HG02571 (cell line): Measurements from ENCODE around the gene FBXO9.

Experiments used
- ATAC-seq: cut with Tn5 transposase; IDR thresholded peaks from one replicate; pipeline ENCODE4 v1.9.1; 2021; ENCODE audit warnings: mild to moderate bottlenecking, moderate library complexity; ENCODE audit not compliant: unreplicated experiment

The FBXO9 gene

DNA sequence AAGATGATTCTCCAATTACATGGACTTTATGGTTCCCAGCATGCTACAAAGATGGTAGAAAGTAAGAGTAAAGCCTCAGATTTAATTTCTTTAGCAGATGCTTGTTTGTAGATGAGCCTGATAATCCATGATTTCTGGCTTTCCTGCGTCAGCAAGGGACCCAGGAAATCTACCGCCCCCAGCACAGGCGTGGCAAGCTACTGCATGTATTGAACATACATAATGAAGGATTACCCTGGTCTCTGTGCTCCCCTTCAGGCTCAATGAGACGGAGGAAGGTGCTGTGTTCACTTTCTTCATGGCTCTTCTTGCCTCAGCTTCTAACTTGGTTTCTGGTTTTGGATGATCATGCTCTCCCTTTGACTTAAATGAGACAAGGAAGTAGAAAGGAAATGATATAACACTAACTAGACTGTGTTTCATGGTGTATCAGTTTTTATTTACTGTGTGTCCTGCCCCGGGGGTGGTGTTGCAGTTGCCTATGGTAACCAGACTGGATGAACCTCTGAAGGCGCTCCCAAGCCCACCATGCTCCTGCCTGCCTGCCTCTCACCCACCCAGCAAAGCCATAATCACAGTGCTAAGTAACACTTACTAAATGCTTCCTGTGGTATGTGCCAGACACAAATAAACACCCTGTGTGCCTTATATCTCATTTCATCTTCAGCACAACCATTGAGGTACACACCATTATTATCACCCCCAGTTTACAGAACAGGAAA is 65.5 kb downstream of the FBXO9 start:
- ATAC-seq = no peak

- ATAC-seq = no peak
Observed at GRCh38 chr6:53133961-53134360, 68.8 kb downstream of the FBXO9 start.

DNA sequence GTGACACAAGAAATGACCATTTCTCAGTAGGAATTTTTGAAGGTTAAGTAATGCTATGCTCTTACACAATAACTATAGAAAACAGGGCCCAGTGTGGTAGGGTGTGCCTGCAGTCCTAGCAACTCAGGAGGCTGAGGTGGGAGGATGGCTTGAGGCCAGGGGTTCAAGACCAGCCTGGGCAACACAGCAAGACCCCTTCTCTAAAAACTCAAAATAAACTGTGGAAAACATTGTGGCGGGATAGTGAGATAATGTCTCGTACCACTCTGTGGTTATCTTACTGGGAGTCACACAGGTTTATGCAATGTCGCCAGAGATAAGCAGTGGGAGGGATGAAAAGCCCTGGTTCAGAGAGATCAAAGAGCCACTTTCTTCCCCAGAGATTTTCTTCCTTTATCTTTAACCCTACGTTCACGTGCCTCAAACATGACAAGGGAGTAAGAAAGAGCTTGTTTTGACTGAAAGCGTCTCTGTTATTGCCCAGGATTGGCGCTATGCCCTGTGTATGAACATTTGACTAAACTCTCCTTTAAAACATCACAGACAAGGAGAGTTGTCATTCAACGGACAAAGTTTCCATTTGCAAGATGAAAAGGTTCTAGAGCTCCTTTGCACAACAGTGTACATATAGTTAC is 69.5 kb downstream of the FBXO9 start:
- no peak for ATAC-seq

GRCh38 chr6:53136000-53136609 is 70.9 kb downstream of the FBXO9 start:
- ATAC-seq = no peak

GRCh38 chr6:53139841-53140413 is 74.7 kb downstream of the FBXO9 start:
- ATAC-seq = no peak

DNA sequence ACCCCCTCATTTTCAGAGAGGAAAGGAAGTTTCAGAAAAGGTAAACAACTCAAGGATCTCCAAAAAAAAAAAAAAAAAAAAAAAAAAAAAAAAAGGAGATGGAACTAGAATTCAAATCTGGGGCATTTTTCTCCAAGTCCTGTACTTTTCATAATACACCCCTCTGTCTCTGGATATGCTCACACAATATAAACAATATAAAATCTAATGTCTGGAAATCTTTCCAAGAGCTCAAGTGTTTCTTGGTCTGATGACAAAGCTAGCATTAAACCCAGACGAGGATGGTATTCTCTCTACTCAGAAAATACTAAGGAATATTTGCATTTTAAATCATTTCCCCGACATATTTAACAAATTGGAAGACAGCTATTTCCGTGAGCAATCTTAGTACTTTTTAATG is 77.6 kb downstream of the FBXO9 start:
- no peak for ATAC-seq

- no peak for ATAC-seq
Observed at GRCh38 chr6:53143710-53144109, 78.5 kb downstream of the FBXO9 start.

DNA sequence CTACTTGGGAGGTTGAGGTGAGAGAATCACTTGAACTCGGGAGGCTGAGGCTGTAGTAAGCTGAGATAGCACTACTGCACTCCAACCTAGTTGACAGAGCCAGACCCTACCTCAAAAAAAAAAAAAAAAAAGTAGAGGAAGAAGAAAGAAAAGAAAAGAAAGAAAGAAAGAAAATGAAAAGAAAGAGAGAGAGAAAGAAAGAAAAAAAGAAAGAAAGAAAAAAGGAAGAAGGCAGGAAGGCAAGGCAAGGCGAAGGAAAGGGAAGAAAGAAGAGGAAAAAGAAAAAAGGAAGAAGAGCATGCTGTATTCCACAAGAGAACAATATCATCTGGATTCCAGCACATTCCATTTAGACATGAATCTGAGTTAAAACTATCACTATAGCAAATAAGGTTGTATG is 79.6 kb downstream of the FBXO9 start:
- ATAC-seq = no peak

DNA sequence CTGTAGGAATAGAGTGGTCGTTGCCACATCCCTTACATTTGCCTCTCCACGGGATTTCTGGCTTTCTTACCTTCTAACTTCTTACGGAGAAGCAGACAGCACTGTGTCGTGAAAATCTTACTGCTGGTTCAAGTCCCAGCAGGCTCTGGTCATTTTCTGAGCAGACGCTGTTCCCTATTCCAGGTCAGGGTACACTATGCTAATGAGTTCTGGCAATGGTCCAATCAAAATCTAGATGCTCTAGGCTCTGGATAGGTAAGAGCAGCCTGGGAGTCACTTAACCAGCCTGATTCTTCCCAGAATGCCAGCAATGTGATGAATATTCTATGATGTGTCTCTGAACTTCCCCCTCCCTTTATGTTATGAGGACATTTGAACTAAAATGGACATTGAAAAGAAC is 83.5 kb downstream of the FBXO9 start, which contains the start of gene GCM1:
GCM1 (minus strand) TSS at position 158 of the 400 bp plus-strand sequence. CDS start 3,209 bp downstream, outside the sequence.
- no peak for ATAC-seq
